GM20431 (cell line): ENCODE measurements around the gene DNTT.

ENCODE experiments used
- in situ Hi-C: fragments of 300-500 bp; cut with MseI, MboI; formaldehyde crosslinking; loops from one replicate; pipeline ENCODE4 v1.15.0; 2020; ENCODE audit warnings: low sequenced_read_pairs; ENCODE audit not compliant: unreplicated experiment

DNTT gene

GRCh38 chr10:96275685-96276418 lies 28.4 kb upstream of the DNTT start:
- in situ Hi-C loops, result no loop called here

GRCh38 chr10:96276426-96276825 lies 27.8 kb upstream of the DNTT start:
- in situ Hi-C loops, result no loop called here

GRCh38 chr10:96276831-96277230 lies 27.4 kb upstream of the DNTT start:
- in situ Hi-C loops, result no loop called here

GRCh38 chr10:96279191-96279641 lies 25.0 kb upstream of the DNTT start:
- in situ Hi-C loops, result no loop called here

GRCh38 chr10:96280859-96281258 lies 23.4 kb upstream of the DNTT start:
- in situ Hi-C loops, result no loop called here

- in situ Hi-C loops, result no loop called here
Observed at GRCh38 chr10:96281444-96282029, 22.7 kb upstream of the DNTT start.

- in situ Hi-C loops, result no loop called here
Observed at GRCh38 chr10:96283351-96283750, 20.9 kb upstream of the DNTT start.

- in situ Hi-C loops, result no loop called here
Observed at GRCh38 chr10:96283756-96284155, 20.5 kb upstream of the DNTT start.

GRCh38 chr10:96285331-96285752 lies 18.9 kb upstream of the DNTT start:
- in situ Hi-C loops, result no loop called here

- in situ Hi-C loops, result no loop called here
Observed at GRCh38 chr10:96287392-96288105, 16.7 kb upstream of the DNTT start.

- in situ Hi-C loops, result no loop called here
Observed at GRCh38 chr10:96288151-96288621, 16.0 kb upstream of the DNTT start.

GRCh38 chr10:96289218-96289910 lies 14.9 kb upstream of the DNTT start:
- in situ Hi-C loops, result no loop called here

- in situ Hi-C loops, result loop anchor here (10.0 kb wide), 1 partner anchor 56 kb away; no protein-coding TSS in a partner anchor
Observed at GRCh38 chr10:96290368-96291133, 13.7 kb upstream of the DNTT start.

- in situ Hi-C loops, result loop anchor here (10.0 kb wide), 1 partner anchor 58 kb away; no protein-coding TSS in a partner anchor
Observed at GRCh38 chr10:96292971-96293920, 11.0 kb upstream of the DNTT start.

GRCh38 chr10:96295475-96295874 lies 8.8 kb upstream of the DNTT start:
- in situ Hi-C loops, result loop anchor here (10.0 kb wide), 1 partner anchor 61 kb away; no protein-coding TSS in a partner anchor

GRCh38 chr10:96297486-96297885 lies 6.7 kb upstream of the DNTT start:
- in situ Hi-C loops, result loop anchor here (10.0 kb wide), 1 partner anchor 63 kb away; no protein-coding TSS in a partner anchor

- in situ Hi-C loops, result loop anchor here (10.0 kb wide), 1 partner anchor 64 kb away; no protein-coding TSS in a partner anchor
Observed at GRCh38 chr10:96298362-96298761, 5.9 kb upstream of the DNTT start.

GRCh38 chr10:96299383-96299782 lies 4.9 kb upstream of the DNTT start:
- in situ Hi-C loops, result loop anchor here (10.0 kb wide), 1 partner anchor 65 kb away; no protein-coding TSS in a partner anchor
